ENCODE data around the gene SH3PXD2B. TPM values are rescaled to one million over a fixed set of nuclear protein-coding genes. Genes with fewer than 3 reads are reported as not detected.
"Not testable (repeated sequence)": the region's sequence is repeated elsewhere in the genome, so short reads cannot be mapped to it uniquely, and the experiment has no call there.

SH3PXD2B gene
- total RNA-seq, 1 donor from 2014 or later: 12.0 TPM

GRCh38 chr5:172302047-172302710, 152.1 kb downstream of the SH3PXD2B start:
- no peak overlapping the region for H3K27ac ChIP-seq (ENCODE audit: low read depth, low read length)
- H3K4me1 ChIP-seq (ENCODE audit: control insufficient read depth in 3 of 3, insufficient read depth in 3 of 3, low read length in 3 of 3): no peaks in the 10 kb centered on the region

GRCh38 chr5:172299916-172300439, 154.3 kb downstream of the SH3PXD2B start:
- Histone ChIP-seq H3K4me3 (ENCODE audit: low read length in 3 of 3) (no peak overlapping the region), H3K9ac (ENCODE audit: low read depth in 1 of 3, low read length in 3 of 3) (no peak overlapping the region), H3K27ac (ENCODE audit: low read depth, low read length) (no peak overlapping the region), H3K27me3 (ENCODE audit: control insufficient read depth in 3 of 3, insufficient read depth in 3 of 3, low read length in 3 of 3) (no peaks in the 10 kb centered on the region), H3K9me3 (ENCODE audit: control insufficient read depth in 3 of 3, low read length in 3 of 3) (no peaks in the 10 kb centered on the region), H3K36me3 (ENCODE audit: control insufficient read depth in 3 of 3, insufficient read depth in 3 of 3, low read length in 3 of 3) (no peaks in the 10 kb centered on the region), H3K4me1 (ENCODE audit: control insufficient read depth in 3 of 3, insufficient read depth in 3 of 3, low read length in 3 of 3) (no peaks in the 10 kb centered on the region)

More at GRCh38 chr5:172302047-172302710, 152.1 kb downstream of the SH3PXD2B start:
- Histone ChIP-seq H3K36me3 (ENCODE audit: control insufficient read depth in 3 of 3, insufficient read depth in 3 of 3, low read length in 3 of 3) (no peaks in the 10 kb centered on the region), H3K9ac (ENCODE audit: low read depth in 1 of 3, low read length in 3 of 3) (no peak overlapping the region), H3K9me3 (ENCODE audit: control insufficient read depth in 3 of 3, low read length in 3 of 3) (peaks cover 0 to 2% (median 2%) of the 10 kb centered on the region in 3 donors), H3K4me3 (ENCODE audit: low read length in 3 of 3) (no peak overlapping the region), H3K27me3 (ENCODE audit: control insufficient read depth in 3 of 3, insufficient read depth in 3 of 3, low read length in 3 of 3) (no peaks in the 10 kb centered on the region)

GRCh38 chr5:172294831-172295230, 159.5 kb downstream of the SH3PXD2B start:
- H3K4me1 ChIP-seq (ENCODE audit: control insufficient read depth in 3 of 3, insufficient read depth in 3 of 3, low read length in 3 of 3): peaks cover 0 to 4% (median 4%) of the 10 kb centered on the region in 3 donors
- no peak overlapping the region for H3K4me3 ChIP-seq (ENCODE audit: low read length in 3 of 3)
- H3K9me3 ChIP-seq (ENCODE audit: control insufficient read depth in 3 of 3, low read length in 3 of 3): no peaks in the 10 kb centered on the region
- H3K27ac ChIP-seq (ENCODE audit: low read depth, low read length): no peak overlapping the region
- H3K9ac ChIP-seq (ENCODE audit: low read depth in 1 of 3, low read length in 3 of 3): no peak overlapping the region
- no peaks in the 10 kb centered on the region for H3K27me3 ChIP-seq (ENCODE audit: control insufficient read depth in 3 of 3, insufficient read depth in 3 of 3, low read length in 3 of 3)
- no peaks in the 10 kb centered on the region for H3K36me3 ChIP-seq (ENCODE audit: control insufficient read depth in 3 of 3, insufficient read depth in 3 of 3, low read length in 3 of 3)

GRCh38 chr5:172293745-172294342, 160.5 kb downstream of the SH3PXD2B start:
- peaks cover 0 to 4% (median 4%) of the 10 kb centered on the region in 3 donors for H3K4me1 ChIP-seq (ENCODE audit: control insufficient read depth in 3 of 3, insufficient read depth in 3 of 3, low read length in 3 of 3)
- H3K27ac ChIP-seq (ENCODE audit: low read depth, low read length): no peak overlapping the region
- no peaks in the 10 kb centered on the region for H3K36me3 ChIP-seq (ENCODE audit: control insufficient read depth in 3 of 3, insufficient read depth in 3 of 3, low read length in 3 of 3)
- no peaks in the 10 kb centered on the region for H3K27me3 ChIP-seq (ENCODE audit: control insufficient read depth in 3 of 3, insufficient read depth in 3 of 3, low read length in 3 of 3)
- no peak overlapping the region for H3K4me3 ChIP-seq (ENCODE audit: low read length in 3 of 3)
- H3K9me3 ChIP-seq (ENCODE audit: control insufficient read depth in 3 of 3, low read length in 3 of 3): no peaks in the 10 kb centered on the region
- no peak overlapping the region for H3K9ac ChIP-seq (ENCODE audit: low read depth in 1 of 3, low read length in 3 of 3)

GRCh38 chr5:172293054-172293744, 161.1 kb downstream of the SH3PXD2B start:
- H3K9me3 ChIP-seq (ENCODE audit: control insufficient read depth in 3 of 3, low read length in 3 of 3): no peaks in the 10 kb centered on the region
- peak overlapping the region in 1 of 3 donors; percentile 3 for H3K9ac ChIP-seq (ENCODE audit: low read depth in 1 of 3, low read length in 3 of 3)
- peaks cover 0 to 4% (median 4%) of the 10 kb centered on the region in 3 donors for H3K4me1 ChIP-seq (ENCODE audit: control insufficient read depth in 3 of 3, insufficient read depth in 3 of 3, low read length in 3 of 3)
- no peak overlapping the region for H3K4me3 ChIP-seq (ENCODE audit: low read length in 3 of 3)
- H3K36me3 ChIP-seq (ENCODE audit: control insufficient read depth in 3 of 3, insufficient read depth in 3 of 3, low read length in 3 of 3): no peaks in the 10 kb centered on the region
- no peak overlapping the region for H3K27ac ChIP-seq (ENCODE audit: low read depth, low read length)
- no peaks in the 10 kb centered on the region for H3K27me3 ChIP-seq (ENCODE audit: control insufficient read depth in 3 of 3, insufficient read depth in 3 of 3, low read length in 3 of 3)

- not testable (repeated sequence) for H3K9ac ChIP-seq (ENCODE audit: low read depth in 1 of 3, low read length in 3 of 3); H3K9me3 ChIP-seq (ENCODE audit: control insufficient read depth in 3 of 3, low read length in 3 of 3); H3K4me1 ChIP-seq (ENCODE audit: control insufficient read depth in 3 of 3, insufficient read depth in 3 of 3, low read length in 3 of 3); H3K27me3 ChIP-seq (ENCODE audit: control insufficient read depth in 3 of 3, insufficient read depth in 3 of 3, low read length in 3 of 3); H3K27ac ChIP-seq (ENCODE audit: low read depth, low read length); H3K4me3 ChIP-seq (ENCODE audit: low read length in 3 of 3); H3K36me3 ChIP-seq (ENCODE audit: control insufficient read depth in 3 of 3, insufficient read depth in 3 of 3, low read length in 3 of 3)
Observed at GRCh38 chr5:172291837-172292236, 162.5 kb downstream of the SH3PXD2B start.

- Histone ChIP-seq H3K4me3 (ENCODE audit: low read length in 3 of 3) (no peak overlapping the region), H3K9me3 (ENCODE audit: control insufficient read depth in 3 of 3, low read length in 3 of 3) (no peaks in the 10 kb centered on the region), H3K36me3 (ENCODE audit: control insufficient read depth in 3 of 3, insufficient read depth in 3 of 3, low read length in 3 of 3) (no peaks in the 10 kb centered on the region), H3K4me1 (ENCODE audit: control insufficient read depth in 3 of 3, insufficient read depth in 3 of 3, low read length in 3 of 3) (peaks cover 4 to 10% (median 9%) of the 10 kb centered on the region in 3 donors), H3K27me3 (ENCODE audit: control insufficient read depth in 3 of 3, insufficient read depth in 3 of 3, low read length in 3 of 3) (no peaks in the 10 kb centered on the region), H3K27ac (ENCODE audit: low read depth, low read length) (no peak overlapping the region), H3K9ac (ENCODE audit: low read depth in 1 of 3, low read length in 3 of 3) (no peak overlapping the region)
Observed at GRCh38 chr5:172288465-172288864, 165.9 kb downstream of the SH3PXD2B start.

GRCh38 chr5:172287140-172287539, 167.2 kb downstream of the SH3PXD2B start:
- H3K27me3 ChIP-seq (ENCODE audit: control insufficient read depth in 3 of 3, insufficient read depth in 3 of 3, low read length in 3 of 3); H3K27ac ChIP-seq (ENCODE audit: low read depth, low read length); H3K9ac ChIP-seq (ENCODE audit: low read depth in 1 of 3, low read length in 3 of 3); H3K9me3 ChIP-seq (ENCODE audit: control insufficient read depth in 3 of 3, low read length in 3 of 3); H3K4me3 ChIP-seq (ENCODE audit: low read length in 3 of 3); H3K36me3 ChIP-seq (ENCODE audit: control insufficient read depth in 3 of 3, insufficient read depth in 3 of 3, low read length in 3 of 3): not testable (repeated sequence)
- peaks cover 6 to 15% (median 12%) of the 10 kb centered on the region in 3 donors for H3K4me1 ChIP-seq (ENCODE audit: control insufficient read depth in 3 of 3, insufficient read depth in 3 of 3, low read length in 3 of 3)

- no peak overlapping the region for H3K27ac ChIP-seq (ENCODE audit: low read depth, low read length)
- no peak overlapping the region for H3K4me3 ChIP-seq (ENCODE audit: low read length in 3 of 3)
- H3K9me3 ChIP-seq (ENCODE audit: control insufficient read depth in 3 of 3, low read length in 3 of 3): no peaks in the 10 kb centered on the region
- no peaks in the 10 kb centered on the region for H3K27me3 ChIP-seq (ENCODE audit: control insufficient read depth in 3 of 3, insufficient read depth in 3 of 3, low read length in 3 of 3)
- H3K4me1 ChIP-seq (ENCODE audit: control insufficient read depth in 3 of 3, insufficient read depth in 3 of 3, low read length in 3 of 3): peaks cover 6 to 23% (median 23%) of the 10 kb centered on the region in 3 donors
- H3K9ac ChIP-seq (ENCODE audit: low read depth in 1 of 3, low read length in 3 of 3): no peak overlapping the region
- no peaks in the 10 kb centered on the region for H3K36me3 ChIP-seq (ENCODE audit: control insufficient read depth in 3 of 3, insufficient read depth in 3 of 3, low read length in 3 of 3)
Observed at GRCh38 chr5:172285226-172286143, 168.8 kb downstream of the SH3PXD2B start.
